ENCODE measurements around the gene C18orf63. TPM values are rescaled to one million over a fixed set of nuclear protein-coding genes. Genes with fewer than 3 reads are reported as not detected.

The C18orf63 gene
- total and polyA plus RNA-seq, 9 donors, result not detected

GRCh38 chr18:74407888-74408287 is 92.2 kb downstream of the C18orf63 start:
- H3K27me3 ChIP-seq, result no peaks in the 10 kb centered on the region
- intact Hi-C loops (cut with DNase I), result no loop called here
- no peak overlapping the region for H3K27ac ChIP-seq
- 4 to 8% (median 5%) methylated on average over 2 of the region's 2 CpGs for WGBS, 3 donors
- DNase-seq, result no peak
- no peak overlapping the region for H3K4me3 ChIP-seq
- no peaks in the 10 kb centered on the region for H3K4me1 ChIP-seq (ENCODE audit: insufficient read depth)
- H3K36me3 ChIP-seq, result no peaks in the 10 kb centered on the region
- H3K9me3 ChIP-seq, result no peaks in the 10 kb centered on the region
- TF ChIP-seq CTCF (IDR thresholded peaks at IDR 0.05), result no peak
- no peak for TF ChIP-seq POLR2A (IDR thresholded peaks at IDR 0.05)
- no peak for TF ChIP-seq EP300 (IDR thresholded peaks at IDR 0.05)

Other genes starting within 250 kb of the C18orf63 start
- gene FBXO15, start 168.0 kb upstream of the C18orf63 start, total RNA-seq, result 10 to 100 TPM in 1 of 7 donors, 1 to 10 TPM in 3, under 1 TPM in 3; 0.40 to 13.6 (median 1.3) TPM
- 1 to 10 TPM in 1 of 2 donors, under 1 TPM in 1; 0.73 to 1.1 TPM for gene FBXO15, start 168.0 kb upstream of the C18orf63 start, polyA plus RNA-seq
- gene TIMM21, start 167.3 kb upstream of the C18orf63 start, total RNA-seq, result 10 to 100 TPM; 12.5 to 28.0 (median 22.9) TPM
- 10 to 100 TPM; 19.1 to 49.8 TPM for gene TIMM21, start 167.3 kb upstream of the C18orf63 start, polyA plus RNA-seq
- 100 to 1,000 TPM; 158 to 454 (median 293) TPM for gene CYB5A, start 23.9 kb upstream of the C18orf63 start, total RNA-seq
- 100 to 1,000 TPM; 233 to 325 TPM for gene CYB5A, start 23.9 kb upstream of the C18orf63 start, polyA plus RNA-seq
- under 1 TPM in 2 of 7 donors, not detected in 5; 0.05 to 0.17 TPM for gene DIPK1C, start 141.5 kb downstream of the C18orf63 start, total RNA-seq
- gene DIPK1C, start 141.5 kb downstream of the C18orf63 start, polyA plus RNA-seq, result under 1 TPM in 1 of 2 donors, not detected in 1; 0.04 TPM
- 100 to 1,000 TPM in 2 of 7 donors, 10 to 100 TPM in 5; 28.1 to 119 (median 91.7) TPM for gene CNDP2, start 180.5 kb downstream of the C18orf63 start, total RNA-seq
- 100 to 1,000 TPM in 1 of 2 donors, 10 to 100 TPM in 1; 41.1 to 107 TPM for gene CNDP2, start 180.5 kb downstream of the C18orf63 start, polyA plus RNA-seq
- gene CNDP1, start 218.7 kb downstream of the C18orf63 start, total RNA-seq, result under 1 TPM in 5 of 7 donors, not detected in 2; 0.13 to 0.35 (median 0.15) TPM
- gene CNDP1, start 218.7 kb downstream of the C18orf63 start, polyA plus RNA-seq, result under 1 TPM in 1 of 2 donors, not detected in 1; 0.02 TPM

Data from ovary (tissue), 9 donors.